ENCODE results near the gene FASTK. TPM values are rescaled to one million over a fixed set of nuclear protein-coding genes. Genes with fewer than 3 reads are reported as not detected.

Gene FASTK
- total RNA-seq, 1 donor from 2014 or later, result 56.1 TPM

DNA sequence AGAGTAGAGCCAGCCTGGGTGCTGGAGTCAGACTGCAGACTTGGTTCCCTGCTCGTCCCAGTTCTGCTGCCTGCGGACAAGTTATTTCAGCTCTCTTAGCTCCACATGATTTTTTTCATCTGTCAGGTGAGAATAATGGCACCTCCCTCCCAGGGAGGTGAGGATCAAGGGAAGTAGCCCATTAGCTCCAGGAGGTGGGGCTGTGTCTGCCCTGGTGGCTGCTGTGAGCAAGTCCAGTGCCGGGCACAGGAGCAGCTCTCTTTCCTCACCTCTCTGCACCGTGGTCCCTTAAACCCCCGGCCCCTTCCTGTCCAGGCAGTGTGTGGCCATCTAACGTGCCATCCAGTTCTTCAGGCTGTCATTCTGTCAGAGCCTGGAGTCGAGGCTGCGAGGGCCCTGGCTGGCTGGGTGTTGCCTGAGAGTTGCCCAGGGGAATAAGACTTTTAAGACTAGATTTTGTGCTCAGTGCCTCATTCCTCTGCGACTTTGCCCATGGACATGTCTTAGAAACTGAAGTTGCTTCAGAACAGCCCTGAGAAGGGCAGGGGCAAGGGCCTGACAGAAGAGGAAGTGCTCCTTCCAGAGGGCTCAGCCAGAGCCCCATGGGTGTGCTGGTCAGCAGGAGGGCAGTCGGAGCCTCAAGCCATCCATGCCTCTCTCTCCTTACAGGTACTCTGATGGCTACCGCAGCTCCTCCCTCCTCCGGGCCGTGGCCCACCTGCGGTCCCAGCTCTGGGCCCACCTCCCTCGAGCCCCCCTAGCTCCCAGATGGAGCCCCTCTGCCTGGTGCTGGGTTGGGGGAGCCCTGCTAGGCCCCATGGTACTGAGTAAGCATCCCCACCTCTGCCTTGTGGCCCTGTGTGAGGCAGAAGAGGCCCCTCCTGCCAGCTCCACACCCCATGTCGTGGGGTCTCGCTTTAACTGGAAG lies 47.4 kb downstream of the FASTK start:
- no peaks in the 10 kb centered on the region for H3K27me3 Mint-ChIP-seq (ENCODE audit: low read depth, unreplicated experiment)
- Histone ChIP-seq H3K27me3 (ENCODE audit: insufficient read depth, low read length) (no peaks in the 10 kb centered on the region), H3K4me2 (ENCODE audit: low read length) (no peak overlapping the region), H3K79me2 (ENCODE audit: insufficient read depth, low read length) (peaks cover 17% of the 10 kb centered on the region), H3K9me3 (ENCODE audit: insufficient read depth, low read depth, low read length) (no peaks in the 10 kb centered on the region), H3K27ac (ENCODE audit: low read depth, low read length) (no peak overlapping the region), H4K20me1 (ENCODE audit: insufficient read depth, low read length) (no peaks in the 10 kb centered on the region), H3K4me3 (ENCODE audit: insufficient read depth, low read depth, low read length) (no peak overlapping the region), H3K9ac (ENCODE audit: low read length) (no peak overlapping the region), H2AFZ (ENCODE audit: low read depth, low read length) (no peak overlapping the region), H3K36me3 (ENCODE audit: insufficient read depth, low read length) (peaks cover 5% of the 10 kb centered on the region), H3K4me1 (ENCODE audit: insufficient read depth, low read length) (peaks cover 6% of the 10 kb centered on the region)
- peak overlapping the region; percentile 34 for H3K4me3 Mint-ChIP-seq (ENCODE audit: unreplicated experiment)
- H3K27ac Mint-ChIP-seq (ENCODE audit: unreplicated experiment), result no peak overlapping the region
- H3K9me3 Mint-ChIP-seq (ENCODE audit: unreplicated experiment), result no peaks in the 10 kb centered on the region
- H3K4me1 Mint-ChIP-seq (ENCODE audit: low read depth, unreplicated experiment), result peaks cover 6% of the 10 kb centered on the region
- DNase-seq (ENCODE audit: low read depth) (no peak), FAIRE-seq (no peak)
- TF ChIP-seq, protein P1, sequence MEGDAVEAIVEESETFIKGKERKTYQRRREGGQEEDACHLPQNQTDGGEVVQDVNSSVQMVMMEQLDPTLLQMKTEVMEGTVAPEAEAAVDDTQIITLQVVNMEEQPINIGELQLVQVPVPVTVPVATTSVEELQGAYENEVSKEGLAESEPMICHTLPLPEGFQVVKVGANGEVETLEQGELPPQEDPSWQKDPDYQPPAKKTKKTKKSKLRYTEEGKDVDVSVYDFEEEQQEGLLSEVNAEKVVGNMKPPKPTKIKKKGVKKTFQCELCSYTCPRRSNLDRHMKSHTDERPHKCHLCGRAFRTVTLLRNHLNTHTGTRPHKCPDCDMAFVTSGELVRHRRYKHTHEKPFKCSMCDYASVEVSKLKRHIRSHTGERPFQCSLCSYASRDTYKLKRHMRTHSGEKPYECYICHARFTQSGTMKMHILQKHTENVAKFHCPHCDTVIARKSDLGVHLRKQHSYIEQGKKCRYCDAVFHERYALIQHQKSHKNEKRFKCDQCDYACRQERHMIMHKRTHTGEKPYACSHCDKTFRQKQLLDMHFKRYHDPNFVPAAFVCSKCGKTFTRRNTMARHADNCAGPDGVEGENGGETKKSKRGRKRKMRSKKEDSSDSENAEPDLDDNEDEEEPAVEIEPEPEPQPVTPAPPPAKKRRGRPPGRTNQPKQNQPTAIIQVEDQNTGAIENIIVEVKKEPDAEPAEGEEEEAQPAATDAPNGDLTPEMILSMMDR (IDR thresholded peaks at IDR 0.05; ENCODE audit: insufficient read depth, low read depth, low read length), result no peak
- no peak for TF ChIP-seq EZH2 (IDR thresholded peaks at IDR 0.05; ENCODE audit: insufficient read depth, low read length)
- H3K36me3 Mint-ChIP-seq (ENCODE audit: low read depth, unreplicated experiment), result peaks cover 11% of the 10 kb centered on the region

DNA sequence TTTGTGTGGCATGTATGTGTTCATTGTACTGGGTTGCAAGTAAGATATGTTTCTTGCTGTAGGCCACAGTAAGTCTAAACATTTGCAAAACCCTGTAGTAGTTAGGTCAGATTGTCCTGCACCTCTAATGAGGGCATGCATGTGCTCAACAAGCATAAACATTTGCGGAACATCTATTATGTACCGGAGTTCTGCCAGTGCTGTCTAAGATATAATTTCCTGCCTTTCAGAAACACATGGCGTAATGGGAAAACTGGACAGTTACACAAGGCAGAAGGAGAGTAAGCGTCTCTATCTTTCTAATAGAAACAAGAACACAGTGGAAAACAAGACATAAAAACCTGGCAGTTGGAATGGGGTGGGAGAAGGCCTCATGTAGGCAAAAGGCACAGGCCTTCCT lies 49.6 kb downstream of the FASTK start:
- no peak for FAIRE-seq
- H3K27ac Mint-ChIP-seq (ENCODE audit: unreplicated experiment), result no peak overlapping the region
- Histone ChIP-seq H3K27ac (ENCODE audit: low read depth, low read length) (no peak overlapping the region), H3K9me3 (ENCODE audit: insufficient read depth, low read depth, low read length) (no peaks in the 10 kb centered on the region), H3K4me1 (ENCODE audit: insufficient read depth, low read length) (peaks cover 6% of the 10 kb centered on the region), H3K4me2 (ENCODE audit: low read length) (no peak overlapping the region), H3K4me3 (ENCODE audit: insufficient read depth, low read depth, low read length) (no peak overlapping the region), H2AFZ (ENCODE audit: low read depth, low read length) (no peak overlapping the region), H3K9ac (ENCODE audit: low read length) (no peak overlapping the region), H4K20me1 (ENCODE audit: insufficient read depth, low read length) (no peaks in the 10 kb centered on the region), H3K27me3 (ENCODE audit: insufficient read depth, low read length) (no peaks in the 10 kb centered on the region), H3K79me2 (ENCODE audit: insufficient read depth, low read length) (peaks cover 17% of the 10 kb centered on the region), H3K36me3 (ENCODE audit: insufficient read depth, low read length) (peaks cover 2% of the 10 kb centered on the region)
- TF ChIP-seq, protein P1 (IDR thresholded peaks at IDR 0.05; ENCODE audit: insufficient read depth, low read depth, low read length), result no peak
- TF ChIP-seq EZH2 (IDR thresholded peaks at IDR 0.05; ENCODE audit: insufficient read depth, low read length), result no peak
- no peaks in the 10 kb centered on the region for H3K9me3 Mint-ChIP-seq (ENCODE audit: unreplicated experiment)
- DNase-seq (ENCODE audit: low read depth), result no peak
- H3K27me3 Mint-ChIP-seq (ENCODE audit: low read depth, unreplicated experiment), result no peaks in the 10 kb centered on the region
- H3K36me3 Mint-ChIP-seq (ENCODE audit: low read depth, unreplicated experiment), result peaks cover 6% of the 10 kb centered on the region
- peak overlapping the region; percentile 27 for H3K4me3 Mint-ChIP-seq (ENCODE audit: unreplicated experiment)
- peaks cover 22% of the 10 kb centered on the region for H3K4me1 Mint-ChIP-seq (ENCODE audit: low read depth, unreplicated experiment)

Measured in astrocyte (in vitro differentiated cells and primary cell).